Neuron (in vitro differentiated cells): ENCODE measurements around the gene TNFRSF19.

ENCODE experiments used
- H2AFZ ChIP-seq: one replicate; pipeline ENCODE4 v1.6.1; 2013; ENCODE audit warnings: low read depth, mild to moderate bottlenecking, inconsistent platforms, low read length, moderate library complexity
- H3K27me3 ChIP-seq: one replicate; pipeline ENCODE4 v1.6.1; 2013; ENCODE audit warnings: low read length; ENCODE audit not compliant: insufficient read depth
- H3K36me3 ChIP-seq: one replicate; pipeline ENCODE4 v1.6.1; 2013; ENCODE audit warnings: low read length; ENCODE audit not compliant: insufficient read depth
- H3K4me1 ChIP-seq: one replicate; pipeline ENCODE4 v1.6.1; 2013; ENCODE audit warnings: low read length; ENCODE audit not compliant: insufficient read depth
- H3K4me3 ChIP-seq: 2 replicates; pipeline ENCODE4 v1.5.1; 2013; ENCODE audit warnings: mild to moderate bottlenecking, low read length, moderate library complexity
- H3K9me3 ChIP-seq: one replicate; pipeline ENCODE4 v1.6.1; 2013; ENCODE audit warnings: low read length

Gene TNFRSF19

GRCh38 chr13:23557043-23557442, 13.2 kb upstream of the TNFRSF19 start:
- Histone ChIP-seq H3K9me3 (no peaks in the 10 kb centered on the region), H3K36me3 (no peaks in the 10 kb centered on the region), H3K27me3 (no peaks in the 10 kb centered on the region), H3K4me1 (peaks cover 9% of the 10 kb centered on the region), H2AFZ (no peak overlapping the region), H3K4me3 (no peak overlapping the region)

- Histone ChIP-seq H2AFZ (no peak overlapping the region), H3K4me3 (no peak overlapping the region), H3K9me3 (no peaks in the 10 kb centered on the region), H3K36me3 (no peaks in the 10 kb centered on the region), H3K4me1 (peaks cover 8% of the 10 kb centered on the region), H3K27me3 (no peaks in the 10 kb centered on the region)
Observed at GRCh38 chr13:23557733-23558132, 12.5 kb upstream of the TNFRSF19 start.

GRCh38 chr13:23558675-23559536, 11.3 kb upstream of the TNFRSF19 start:
- Histone ChIP-seq H3K4me3 (peak overlapping the region; percentile 30), H2AFZ (peak overlapping the region; percentile 91), H3K4me1 (peaks cover 8% of the 10 kb centered on the region)

GRCh38 chr13:23560571-23561089, 9.6 kb upstream of the TNFRSF19 start:
- no peaks in the 10 kb centered on the region for H3K36me3 ChIP-seq
- no peak overlapping the region for H3K4me3 ChIP-seq
- H3K27me3 ChIP-seq, result no peaks in the 10 kb centered on the region
- H3K9me3 ChIP-seq, result no peaks in the 10 kb centered on the region
- H2AFZ ChIP-seq, result no peak overlapping the region
- peaks cover 8% of the 10 kb centered on the region for H3K4me1 ChIP-seq

More at GRCh38 chr13:23558675-23559536, 11.3 kb upstream of the TNFRSF19 start:
- H3K27me3 ChIP-seq, result no peaks in the 10 kb centered on the region
- H3K36me3 ChIP-seq, result no peaks in the 10 kb centered on the region
- no peaks in the 10 kb centered on the region for H3K9me3 ChIP-seq

- Histone ChIP-seq H2AFZ (no peak overlapping the region), H3K4me1 (peaks cover 8% of the 10 kb centered on the region), H3K9me3 (no peaks in the 10 kb centered on the region), H3K27me3 (no peaks in the 10 kb centered on the region), H3K36me3 (no peaks in the 10 kb centered on the region), H3K4me3 (no peak overlapping the region)
Observed at GRCh38 chr13:23561261-23561660, 9.0 kb upstream of the TNFRSF19 start.

GRCh38 chr13:23563085-23563845, 6.9 kb upstream of the TNFRSF19 start:
- Histone ChIP-seq H3K36me3 (no peaks in the 10 kb centered on the region), H3K27me3 (no peaks in the 10 kb centered on the region), H3K4me3 (no peak overlapping the region), H2AFZ (no peak overlapping the region), H3K4me1 (peaks cover 14% of the 10 kb centered on the region), H3K9me3 (no peaks in the 10 kb centered on the region)

- no peak overlapping the region for H2AFZ ChIP-seq
- H3K4me3 ChIP-seq, result no peak overlapping the region
- no peaks in the 10 kb centered on the region for H3K27me3 ChIP-seq
- H3K9me3 ChIP-seq, result no peaks in the 10 kb centered on the region
- peaks cover 29% of the 10 kb centered on the region for H3K4me1 ChIP-seq
- H3K36me3 ChIP-seq, result no peaks in the 10 kb centered on the region
Observed at GRCh38 chr13:23567906-23568460, 2.2 kb upstream of the TNFRSF19 start.

- Histone ChIP-seq H3K4me1 (peaks cover 29% of the 10 kb centered on the region), H3K36me3 (no peaks in the 10 kb centered on the region), H3K9me3 (no peaks in the 10 kb centered on the region), H2AFZ (peak overlapping the region; percentile 85), H3K27me3 (no peaks in the 10 kb centered on the region), H3K4me3 (peak overlapping the region; percentile 48)
Observed at GRCh38 chr13:23570921-23571315, 706 bp downstream of the TNFRSF19 start.

GRCh38 chr13:23571431-23571830, 1.2 kb downstream of the TNFRSF19 start:
- H3K27me3 ChIP-seq, result no peaks in the 10 kb centered on the region
- peak overlapping the region; percentile 7 for H2AFZ ChIP-seq
- H3K9me3 ChIP-seq, result no peaks in the 10 kb centered on the region
- peak overlapping the region; percentile 48 for H3K4me3 ChIP-seq
- no peaks in the 10 kb centered on the region for H3K36me3 ChIP-seq
- peaks cover 29% of the 10 kb centered on the region for H3K4me1 ChIP-seq

- H3K27me3 ChIP-seq, result no peaks in the 10 kb centered on the region
- no peak overlapping the region for H2AFZ ChIP-seq
- no peaks in the 10 kb centered on the region for H3K36me3 ChIP-seq
- no peaks in the 10 kb centered on the region for H3K9me3 ChIP-seq
- peaks cover 28% of the 10 kb centered on the region for H3K4me1 ChIP-seq
- H3K4me3 ChIP-seq, result peak overlapping the region; percentile 48
Observed at GRCh38 chr13:23572836-23573235, 2.6 kb downstream of the TNFRSF19 start.

- Histone ChIP-seq H3K4me1 (peaks cover 22% of the 10 kb centered on the region), H3K36me3 (no peaks in the 10 kb centered on the region), H3K4me3 (no peak overlapping the region), H3K27me3 (no peaks in the 10 kb centered on the region), H2AFZ (no peak overlapping the region), H3K9me3 (no peaks in the 10 kb centered on the region)
Observed at GRCh38 chr13:23574421-23575145, 4.4 kb downstream of the TNFRSF19 start.

GRCh38 chr13:23575632-23576031, 5.4 kb downstream of the TNFRSF19 start:
- Histone ChIP-seq H2AFZ (no peak overlapping the region), H3K4me3 (no peak overlapping the region), H3K36me3 (no peaks in the 10 kb centered on the region), H3K9me3 (no peaks in the 10 kb centered on the region), H3K27me3 (no peaks in the 10 kb centered on the region), H3K4me1 (peaks cover 17% of the 10 kb centered on the region)
